Hematopoietic multipotent progenitor cell treated with erythropoietin and hydrocortisone succinate and interleukin-3 and kit ligand, for 8 days (in vitro differentiated cells): Measurements from ENCODE around the gene KCNJ6.

Source experiments
- DNase-seq: peaks from one replicate; pipeline ENCODE4 v3.0.0-alpha.2; 2015

KCNJ6 gene

GRCh38 chr21:37631319-37632117, 284.7 kb downstream of the KCNJ6 start:
- no peak for DNase-seq

GRCh38 chr21:37630872-37631271, 285.4 kb downstream of the KCNJ6 start:
- DNase-seq, result no peak

GRCh38 chr21:37628362-37628761, 287.9 kb downstream of the KCNJ6 start:
- DNase-seq, result no peak

GRCh38 chr21:37627561-37627960, 288.7 kb downstream of the KCNJ6 start:
- no peak for DNase-seq

DNA sequence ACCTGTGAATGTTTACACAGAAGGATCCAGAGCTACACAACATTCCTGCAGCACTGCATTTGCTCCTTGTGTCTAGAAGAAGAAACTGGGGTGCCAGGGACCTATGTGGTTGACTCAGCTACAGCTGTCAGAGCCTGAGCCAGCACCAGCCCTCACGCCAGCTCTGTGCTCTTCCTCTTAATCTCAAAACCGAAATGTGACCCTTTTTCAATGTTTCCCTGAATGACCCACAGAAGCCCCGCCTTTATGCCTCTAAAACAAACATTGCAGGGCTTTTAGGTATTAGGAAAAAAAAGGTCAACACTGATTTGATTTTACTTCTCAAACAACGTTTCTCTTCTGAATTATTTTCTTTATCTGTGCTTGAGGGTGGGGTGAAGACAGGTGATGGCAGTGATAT, 289.2 kb downstream of the KCNJ6 start:
- no peak for DNase-seq

DNA sequence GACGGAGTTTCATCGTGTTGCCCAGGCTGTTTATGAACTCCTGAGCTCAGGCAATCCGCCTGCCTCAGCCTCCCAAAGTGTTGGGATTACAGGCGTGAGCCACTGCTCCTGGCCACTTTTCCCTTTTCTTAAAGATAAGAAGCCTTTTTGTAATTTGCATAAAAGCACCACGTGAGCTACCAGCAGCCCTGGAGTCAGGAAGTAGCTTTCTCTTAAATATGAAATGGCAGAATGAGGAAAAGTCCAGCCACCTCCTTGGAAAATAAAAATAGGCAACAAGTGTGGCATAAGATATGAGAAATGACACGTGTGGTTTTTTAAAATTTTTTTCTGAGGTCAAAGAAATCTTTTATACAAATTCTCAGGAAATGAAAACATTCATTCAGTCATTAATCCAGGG, 289.9 kb downstream of the KCNJ6 start:
- no peak for DNase-seq

- DNase-seq, result no peak
Measured at GRCh38 chr21:37623689-37624088, 292.6 kb downstream of the KCNJ6 start.

DNA sequence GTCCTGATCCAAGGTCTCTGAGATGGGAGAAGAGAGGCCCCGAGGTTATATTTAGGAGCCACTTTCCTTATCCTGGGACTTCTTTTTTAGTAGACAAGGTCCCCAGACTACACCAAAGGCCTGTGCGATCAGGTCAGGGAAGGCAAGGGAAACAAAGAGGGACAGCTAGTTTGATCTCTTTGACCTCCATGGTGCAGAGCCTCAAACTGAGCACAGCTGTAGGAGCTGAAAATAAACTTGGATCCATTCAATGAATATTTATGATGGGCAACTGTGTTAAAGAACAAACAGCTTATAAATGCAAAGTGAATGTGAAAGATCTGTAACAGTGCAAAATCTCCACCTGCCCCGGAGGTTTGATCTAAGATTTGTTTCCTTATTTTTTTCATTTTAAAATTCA, 293.1 kb downstream of the KCNJ6 start:
- no peak for DNase-seq

- no peak for DNase-seq
Measured at GRCh38 chr21:37622755-37623154, 293.5 kb downstream of the KCNJ6 start.

DNA sequence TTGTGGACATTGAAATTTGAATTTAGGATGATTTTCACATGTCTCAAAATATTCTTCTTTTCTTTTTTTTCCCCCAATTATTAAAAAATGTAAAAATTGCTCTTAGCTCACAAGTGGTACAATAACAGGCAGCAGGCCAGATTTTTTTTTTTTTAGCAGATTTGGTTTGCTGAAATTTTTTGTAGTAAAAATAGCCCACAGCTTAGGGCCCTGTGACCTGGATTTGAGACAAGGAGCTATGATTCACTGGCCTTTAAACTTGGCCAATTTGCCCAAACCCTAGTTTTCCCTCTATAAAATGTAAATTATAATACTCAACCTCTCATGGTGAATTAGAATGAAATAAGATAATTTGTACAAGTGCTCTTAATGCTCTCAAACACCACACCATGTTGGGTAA, 295.9 kb downstream of the KCNJ6 start:
- DNase-seq, result no peak

DNA sequence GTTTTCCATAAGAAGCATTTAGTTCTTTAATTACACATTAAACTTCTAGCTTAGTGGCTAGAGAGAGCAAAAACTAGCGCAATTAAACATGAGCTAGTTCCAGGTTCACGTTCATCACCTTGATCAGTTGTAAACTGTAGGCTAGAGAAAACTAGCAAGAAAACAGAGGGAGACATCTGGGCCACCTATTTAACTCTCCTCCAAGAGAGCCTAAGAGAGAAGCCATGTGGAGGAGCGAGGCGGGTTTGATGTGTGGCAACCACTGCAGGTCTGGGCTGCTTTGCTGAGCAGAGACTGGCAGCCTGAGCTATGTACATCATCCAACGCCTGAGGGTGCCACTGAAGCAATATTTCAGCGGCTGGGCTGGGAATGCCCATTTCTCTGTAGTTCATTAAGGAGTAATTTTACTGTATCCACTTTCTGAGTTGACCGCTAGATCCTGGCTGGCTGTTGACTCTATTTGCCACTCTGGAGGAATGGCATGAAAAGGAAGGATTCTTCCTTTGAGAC, 296.7 kb downstream of the KCNJ6 start:
- no peak for DNase-seq

GRCh38 chr21:37618081-37618480, 298.2 kb downstream of the KCNJ6 start:
- no peak for DNase-seq

- no peak for DNase-seq
Measured at GRCh38 chr21:37615962-37616361, 300.3 kb downstream of the KCNJ6 start.

GRCh38 chr21:37614351-37614875, 301.8 kb downstream of the KCNJ6 start:
- DNase-seq, result no peak

DNA sequence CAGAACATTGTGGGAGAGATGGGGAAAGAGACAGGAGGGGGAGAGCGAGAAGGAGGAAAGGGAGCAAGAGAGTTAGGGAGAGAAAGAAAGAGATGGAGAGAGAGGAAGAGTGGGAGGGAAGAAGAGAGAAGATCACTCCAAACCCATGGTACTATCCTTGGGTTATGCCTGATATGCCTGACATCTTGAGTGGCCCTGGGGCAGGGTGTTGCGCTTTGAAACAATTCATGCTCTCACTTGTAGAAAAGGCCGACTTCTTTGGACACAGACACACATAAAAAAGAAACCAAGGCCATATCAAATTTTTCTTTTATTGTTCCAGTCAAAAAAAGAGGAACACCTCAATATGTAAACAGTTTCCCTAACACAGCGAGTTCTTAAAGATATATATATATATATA, 309.2 kb downstream of the KCNJ6 start:
- DNase-seq, result no peak

GRCh38 chr21:37606549-37606948, 309.7 kb downstream of the KCNJ6 start:
- DNase-seq, result no peak

DNA sequence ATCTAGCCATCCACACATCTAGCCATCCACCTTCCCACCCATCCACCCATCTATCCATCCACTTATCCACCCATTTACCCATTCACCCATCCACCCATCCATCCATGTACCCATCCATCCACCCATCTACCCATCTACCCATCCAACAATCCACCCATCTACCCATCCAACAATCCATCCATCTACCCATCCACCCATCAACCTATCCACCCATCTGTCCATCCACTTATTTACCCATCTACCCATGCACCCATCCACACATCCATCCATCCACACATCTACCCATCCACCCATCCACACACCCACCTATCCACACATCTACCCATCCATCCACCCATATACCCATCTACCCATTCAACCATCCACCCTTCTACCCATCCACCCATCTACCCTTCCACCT, 311.3 kb downstream of the KCNJ6 start:
- no peak for DNase-seq

DNA sequence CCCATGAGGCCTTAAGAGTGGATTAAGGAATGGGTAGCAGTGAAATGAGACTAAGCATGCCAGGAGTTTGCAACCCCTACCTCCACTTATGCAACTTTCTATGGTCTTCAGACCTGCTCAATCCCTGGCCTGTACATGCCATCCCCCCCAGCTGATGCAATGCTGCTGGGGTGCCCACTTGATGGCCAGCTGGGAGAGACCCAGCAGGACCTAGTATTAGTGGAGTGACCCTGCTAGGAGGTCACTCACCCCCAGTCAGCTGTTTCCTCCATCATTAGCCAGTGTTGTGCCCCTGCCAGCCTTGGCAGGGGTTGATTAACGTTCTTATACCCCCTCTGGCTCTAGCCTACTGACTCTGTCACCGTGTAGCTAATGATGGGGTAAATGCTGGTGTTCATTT, 313.1 kb downstream of the KCNJ6 start:
- DNase-seq, result no peak

DNA sequence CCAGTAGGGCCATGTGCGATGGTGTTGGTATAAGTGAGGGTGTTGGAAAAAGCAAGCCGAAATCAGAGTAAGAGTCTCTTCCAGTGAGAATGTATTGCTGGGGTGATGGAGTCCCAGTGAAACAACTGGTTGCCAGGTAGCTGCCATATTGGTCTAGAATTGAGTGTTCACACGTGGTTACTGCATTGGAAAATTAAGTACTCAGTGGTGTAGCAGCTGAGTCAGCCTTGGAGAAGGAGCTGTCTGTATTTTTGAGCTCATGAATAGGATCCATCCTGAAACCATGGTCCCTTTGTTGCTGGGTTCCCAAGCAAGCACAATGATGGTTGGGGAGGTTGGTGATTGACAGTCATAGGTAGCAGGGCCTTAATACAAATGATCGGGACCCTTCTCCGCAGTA, 314.3 kb downstream of the KCNJ6 start:
- no peak for DNase-seq

DNA sequence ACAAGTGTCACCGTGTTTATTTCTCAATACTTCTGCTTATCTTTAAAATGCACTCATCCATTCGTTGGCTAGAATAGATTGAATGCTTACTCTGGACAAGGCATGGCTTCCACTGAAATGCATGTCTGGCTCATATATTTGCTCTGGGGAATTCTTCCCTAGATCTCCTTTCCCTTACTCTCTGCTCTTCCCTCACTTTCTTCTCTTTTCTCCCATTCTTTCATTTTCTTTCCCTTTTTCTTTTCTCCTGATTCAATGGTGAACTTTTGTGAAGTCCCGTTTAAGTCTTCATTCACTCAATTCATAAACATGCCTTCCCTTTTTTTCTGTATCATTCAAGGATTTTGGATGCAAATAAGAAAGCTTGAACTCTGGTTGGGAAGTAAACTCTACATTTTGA, 315.2 kb downstream of the KCNJ6 start:
- DNase-seq, result no peak

GRCh38 chr21:37595944-37596343, 320.3 kb downstream of the KCNJ6 start:
- DNase-seq, result no peak

- DNase-seq, result no peak
Measured at GRCh38 chr21:37594472-37594951, 321.7 kb downstream of the KCNJ6 start.

DNA sequence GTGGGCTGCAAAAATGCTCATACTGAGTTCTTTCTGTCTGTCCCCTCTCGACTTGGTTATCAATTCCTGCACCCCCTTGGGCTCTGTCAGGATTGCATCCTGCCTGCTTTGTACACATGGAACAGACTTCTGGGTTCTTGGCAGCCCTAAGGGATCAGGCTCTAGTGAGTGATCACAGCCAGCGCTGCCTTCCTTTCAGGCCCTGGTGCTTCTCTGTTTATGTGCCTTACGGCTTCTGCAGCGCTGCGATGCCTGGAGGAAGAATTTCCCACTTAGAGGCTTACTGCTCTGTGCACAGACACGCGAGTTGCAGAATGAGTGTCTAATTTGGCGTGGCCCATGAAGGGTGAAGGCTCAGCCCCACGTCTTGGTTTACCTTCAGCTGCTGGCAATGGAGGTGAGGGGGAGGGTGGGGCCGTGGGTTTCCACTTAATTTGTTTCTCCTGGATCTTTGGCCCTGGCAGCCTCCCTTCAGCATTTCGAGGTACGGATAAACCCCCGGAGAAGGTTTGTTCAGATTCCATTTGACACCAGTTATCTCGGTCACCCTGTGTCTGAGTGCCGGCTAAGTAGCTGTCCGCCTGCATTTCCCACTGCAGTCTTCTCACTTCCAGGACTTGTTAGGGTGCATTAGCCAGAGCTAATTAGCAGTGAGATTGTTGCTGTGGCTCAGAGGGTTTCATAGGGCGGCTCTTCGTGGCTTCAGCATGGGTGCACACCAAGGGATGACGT, 322.4 kb downstream of the KCNJ6 start:
- no peak for DNase-seq

DNA sequence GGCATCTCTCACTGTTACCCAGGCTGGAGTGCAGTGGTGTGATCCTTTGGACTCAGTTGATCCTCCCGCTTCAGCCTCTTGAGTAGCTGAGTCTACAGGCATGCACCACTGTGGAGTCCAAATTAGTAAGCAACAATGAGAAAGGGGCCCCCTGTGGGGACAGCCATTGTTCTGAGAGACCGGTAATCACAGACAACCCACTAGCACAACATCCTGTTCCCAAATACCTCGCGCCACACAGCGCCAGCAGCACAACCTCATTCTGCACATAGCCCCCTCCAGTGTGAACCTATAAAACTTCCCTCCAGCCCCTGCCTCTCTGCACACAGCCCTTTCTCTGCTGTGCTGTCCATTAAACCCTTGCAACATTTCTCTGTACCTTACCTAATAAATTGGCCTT, 323.2 kb downstream of the KCNJ6 start:
- no peak for DNase-seq
